Suprapubic skin (tissue), 3 donors: ENCODE measurements around the gene SIRT5.

Source experiments
- POLR2AphosphoS5 ChIP-seq, 3 donors: sonication (generic); formaldehyde crosslinking; IDR thresholded peaks; one replicate each; pipeline ENCODE4 v1.6.1; 2017; ENCODE audit warnings: antibody characterized with exemption in 3 of 3
- TF ChIP-seq, protein P1 (sequence below), 2 donors: fragments of 200-600 bp in 1 of 2; fragments of 450-650 bp in 1 of 2; sonication (generic) in 1 of 2; IDR thresholded peaks; one replicate each; pipeline ENCODE4 v1.5.1; 2016 to 2019; ENCODE audit warnings: antibody characterized with exemption in 2 of 2, mild to moderate bottlenecking in 1 of 2, moderate library complexity in 1 of 2

DNA sequence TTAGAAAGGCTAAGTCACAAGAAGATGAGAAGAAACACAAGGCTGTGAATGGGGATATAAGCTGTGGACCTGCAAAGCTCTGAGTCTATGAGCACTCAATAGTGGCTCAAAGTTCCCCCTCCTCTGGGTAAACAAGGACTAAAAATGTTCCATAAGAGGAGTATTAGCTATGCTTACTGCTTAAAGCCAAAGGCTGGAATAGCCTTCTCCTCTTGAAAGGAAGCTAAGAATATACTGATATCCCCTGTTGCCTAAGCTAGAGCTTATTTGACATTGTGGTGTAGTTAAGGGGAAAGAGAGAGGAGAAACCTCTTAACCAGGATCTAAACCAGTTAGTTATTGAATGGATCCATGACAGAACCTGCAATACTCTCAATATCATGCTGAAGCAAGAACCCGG, 86.5 kb downstream of the SIRT5 start:
- TF ChIP-seq, protein P1, sequence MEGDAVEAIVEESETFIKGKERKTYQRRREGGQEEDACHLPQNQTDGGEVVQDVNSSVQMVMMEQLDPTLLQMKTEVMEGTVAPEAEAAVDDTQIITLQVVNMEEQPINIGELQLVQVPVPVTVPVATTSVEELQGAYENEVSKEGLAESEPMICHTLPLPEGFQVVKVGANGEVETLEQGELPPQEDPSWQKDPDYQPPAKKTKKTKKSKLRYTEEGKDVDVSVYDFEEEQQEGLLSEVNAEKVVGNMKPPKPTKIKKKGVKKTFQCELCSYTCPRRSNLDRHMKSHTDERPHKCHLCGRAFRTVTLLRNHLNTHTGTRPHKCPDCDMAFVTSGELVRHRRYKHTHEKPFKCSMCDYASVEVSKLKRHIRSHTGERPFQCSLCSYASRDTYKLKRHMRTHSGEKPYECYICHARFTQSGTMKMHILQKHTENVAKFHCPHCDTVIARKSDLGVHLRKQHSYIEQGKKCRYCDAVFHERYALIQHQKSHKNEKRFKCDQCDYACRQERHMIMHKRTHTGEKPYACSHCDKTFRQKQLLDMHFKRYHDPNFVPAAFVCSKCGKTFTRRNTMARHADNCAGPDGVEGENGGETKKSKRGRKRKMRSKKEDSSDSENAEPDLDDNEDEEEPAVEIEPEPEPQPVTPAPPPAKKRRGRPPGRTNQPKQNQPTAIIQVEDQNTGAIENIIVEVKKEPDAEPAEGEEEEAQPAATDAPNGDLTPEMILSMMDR (IDR thresholded peaks at IDR 0.05): no peak
- TF ChIP-seq POLR2AphosphoS5 (IDR thresholded peaks at IDR 0.05): no peak
